IMR-90 (cell line): ENCODE data around the gene DAB2. TPM values are rescaled to one million over a fixed set of nuclear protein-coding genes. Genes with fewer than 3 reads are reported as not detected.
A peak's percentile ranks its signal among the peaks of the same experiment; 100 is the strongest.

Experiments used
- ATAC-seq: fragments of 200-7000 bp; cut with Tn5 transposase; 2 replicates; pipeline ENCODE4 v1.9.1; 2020; ENCODE audit warnings: low read depth, mild to moderate bottlenecking, moderate library complexity
- BruUV-seq: library from RNA; stranded (reverse); fragments of 400-500 nt; replicated peaks from 2 replicates; lab custom pipeline; 2021; lab: Mats Ljungman, UMichigan
- CTCF ChIA-PET: fragments of 300-600 bp; formaldehyde crosslinking; extraction: SDS; loops from one replicate; lab custom pipeline; 2021; ENCODE audit warnings: antibody characterized with exemption; lab: Yijun Ruan, JAX
- POLR2A ChIA-PET: fragments of 300-600 bp; sonication (Branson Sonifier 250); formaldehyde crosslinking; loops from one replicate; lab custom pipeline; 2022; ENCODE audit warnings: antibody characterized with exemption; ENCODE audit not compliant: unreplicated experiment; lab: Charles Lee
- DNase-seq: peaks from one replicate; pipeline ENCODE4 v3.0.0; 2013
- H2AFZ ChIP-seq: replicated peaks from 2 replicates; pipeline ENCODE3; 2013; ENCODE audit warnings: low read length, mild to moderate bottlenecking; ENCODE audit not compliant: poor library complexity
- H2AK5ac ChIP-seq: 2 replicates; pipeline ENCODE4 v1.6.1; 2013; ENCODE audit warnings: low read depth, low read length, inconsistent platforms
- H2AK9ac ChIP-seq: replicated peaks from 2 replicates; pipeline ENCODE3; 2013; ENCODE audit warnings: mild to moderate bottlenecking, low read depth, low read length, moderate library complexity; ENCODE audit not compliant: poor library complexity
- H2BK120ac ChIP-seq: 2 replicates; pipeline ENCODE4 v1.6.1; 2013; ENCODE audit warnings: low read depth, low read length, inconsistent platforms
- H2BK15ac ChIP-seq: 3 replicates; pipeline ENCODE4 v1.6.1; 2013; ENCODE audit warnings: low read depth, low read length, inconsistent platforms
- H2BK20ac ChIP-seq: 2 replicates; pipeline ENCODE4 v1.6.1; 2013; ENCODE audit warnings: low read depth, mild to moderate bottlenecking, inconsistent platforms, low read length, moderate library complexity
- H2BK5ac ChIP-seq: 2 replicates; pipeline ENCODE4 v1.6.1; 2013; ENCODE audit warnings: mild to moderate bottlenecking, low read depth, low read length, inconsistent platforms; ENCODE audit not compliant: poor library complexity, severe bottlenecking
- H3K14ac ChIP-seq: replicated peaks from 2 replicates; pipeline ENCODE4 v1.6.1; 2013; ENCODE audit warnings: low read depth, low read length, inconsistent platforms
- H3K18ac ChIP-seq: 2 replicates; pipeline ENCODE4 v1.6.1; 2013; ENCODE audit warnings: low read depth, low read length, control low read depth
- H3K23ac ChIP-seq: 2 replicates; pipeline ENCODE4 v1.6.1; 2013; ENCODE audit warnings: low read depth, low read length, inconsistent platforms
- H3K27ac ChIP-seq: 2 replicates; pipeline ENCODE4 v1.5.1; 2013; ENCODE audit warnings: mild to moderate bottlenecking, control low read depth, low read length; ENCODE audit not compliant: insufficient read depth
- H3K27me3 ChIP-seq: 2 replicates; pipeline ENCODE4 v1.6.1; 2013; ENCODE audit warnings: low read length; ENCODE audit not compliant: control insufficient read depth, insufficient read depth
- H3K36me3 ChIP-seq: 2 replicates; pipeline ENCODE4 v1.6.1; 2013; ENCODE audit warnings: low read length, mixed read lengths; ENCODE audit not compliant: control insufficient read depth, insufficient read depth
- H3K4ac ChIP-seq: 2 replicates; pipeline ENCODE4 v1.6.1; 2013; ENCODE audit warnings: low read depth, low read length, inconsistent platforms
- H3K4me1 ChIP-seq: 2 replicates; pipeline ENCODE4 v1.6.1; 2013; ENCODE audit warnings: low read length, mixed read lengths; ENCODE audit not compliant: control insufficient read depth, insufficient read depth
- H3K4me2 ChIP-seq: 2 replicates; pipeline ENCODE4 v1.6.1; 2013; ENCODE audit warnings: low read depth, mild to moderate bottlenecking, control low read depth, low read length, moderate library complexity
- H3K4me3 ChIP-seq: 2 replicates; pipeline ENCODE4 v1.5.1; 2013; ENCODE audit warnings: low read depth, mild to moderate bottlenecking, control low read depth, low read length, moderate library complexity; ENCODE audit not compliant: insufficient read depth
- H3K56ac ChIP-seq: 2 replicates; pipeline ENCODE4 v1.6.1; 2013; ENCODE audit warnings: low read length, inconsistent platforms; ENCODE audit not compliant: insufficient read depth; ENCODE audit errors: extremely low read depth
- H3K79me1 ChIP-seq, 2 experiments: 2 replicates each; pipeline ENCODE4 v1.6.1; 2013; ENCODE audit warnings: low read length in 2 of 2, inconsistent platforms in 1 of 2, low read depth in 1 of 2
- H3K9ac ChIP-seq: 2 replicates; pipeline ENCODE4 v1.6.1; 2013; ENCODE audit warnings: low read depth, low read length, control low read depth
- H3K9me1 ChIP-seq: 2 replicates; pipeline ENCODE4 v1.6.1; 2013; ENCODE audit warnings: low read length, inconsistent platforms; ENCODE audit not compliant: insufficient read depth
- H3K9me3 ChIP-seq: 2 replicates; pipeline ENCODE4 v1.6.1; 2013; ENCODE audit warnings: low read length; ENCODE audit not compliant: control insufficient read depth, insufficient read depth
- H4K20me1 ChIP-seq: 2 replicates; pipeline ENCODE4 v1.6.1; 2013; ENCODE audit warnings: low read length, inconsistent platforms; ENCODE audit not compliant: insufficient read depth
- H4K5ac ChIP-seq: 2 replicates; pipeline ENCODE4 v1.6.1; 2013; ENCODE audit warnings: mild to moderate bottlenecking, low read depth, low read length, control low read depth
- H4K8ac ChIP-seq, 2 experiments: 2 replicates each; pipeline ENCODE4 v1.6.1; 2013; ENCODE audit warnings: low read depth in 2 of 2, low read length in 2 of 2, control low read depth in 1 of 2, inconsistent platforms in 1 of 2
- H4K91ac ChIP-seq: 2 replicates; pipeline ENCODE4 v1.6.1; 2013; ENCODE audit warnings: low read depth, low read length, inconsistent platforms; ENCODE audit not compliant: insufficient read depth
- BHLHE40 ChIP-seq: fragments of 150-350 bp; IDR thresholded peaks from 2 replicates; pipeline ENCODE4 v1.6.1; 2016; ENCODE audit warnings: mild to moderate bottlenecking, low read depth, low read length
- CEBPB ChIP-seq: IDR thresholded peaks from 2 replicates; pipeline ENCODE4 v1.6.1; 2012; ENCODE audit warnings: low read depth, low read length, improper control_type of control experiment
- CTCF ChIP-seq: conservative IDR thresholded peaks from 2 replicates; pipeline ENCODE4 v1.5.1; 2012; ENCODE audit warnings: mild to moderate bottlenecking, low read depth, low read length, improper control_type of control experiment
- FOS ChIP-seq: fragments of 150-350 bp; IDR thresholded peaks from 2 replicates; pipeline ENCODE4 v1.6.1; 2016; ENCODE audit warnings: low read depth, low read length
- MAFK ChIP-seq: IDR thresholded peaks from 2 replicates; pipeline ENCODE4 v1.6.1; 2012; ENCODE audit warnings: low read depth, low read length, improper control_type of control experiment
- MAZ ChIP-seq: IDR thresholded peaks from 2 replicates; pipeline ENCODE4 v1.6.1; 2012; ENCODE audit warnings: low read depth, mild to moderate bottlenecking, low read length, improper control_type of control experiment, moderate library complexity, borderline replicate concordance
- MXI1 ChIP-seq: IDR thresholded peaks from 2 replicates; pipeline ENCODE4 v1.6.1; 2012; ENCODE audit warnings: low read depth, mild to moderate bottlenecking, low read length, moderate library complexity, borderline replicate concordance
- NFE2L2 ChIP-seq: fragments of 150-350 bp; IDR thresholded peaks from 2 replicates; pipeline ENCODE4 v1.6.1; 2016; ENCODE audit warnings: low read depth, mild to moderate bottlenecking, low read length
- RAD21 ChIP-seq: IDR thresholded peaks from 2 replicates; pipeline ENCODE4 v1.6.1; 2012; ENCODE audit warnings: low read length, improper control_type of control experiment
- RCOR1 ChIP-seq: IDR thresholded peaks from 2 replicates; pipeline ENCODE4 v1.6.1; 2012; ENCODE audit warnings: mild to moderate bottlenecking, low read length, improper control_type of control experiment; ENCODE audit not compliant: insufficient replicate concordance
- RFX5 ChIP-seq: IDR thresholded peaks from 2 replicates; pipeline ENCODE4 v1.8.0; 2012; ENCODE audit warnings: low read depth, mild to moderate bottlenecking, low read length, moderate library complexity
- USF2 ChIP-seq: fragments of 150-350 bp; IDR thresholded peaks from 2 replicates; pipeline ENCODE4 v1.6.1; 2017; ENCODE audit warnings: mild to moderate bottlenecking, antibody characterized with exemption, low read length, low read depth
- WGBS, 2 experiments: methylation state at CpG; one replicate each; pipeline versions ENCODE4 v1.1.5 to v1.1.7; 2013; ENCODE audit warnings: missing lambda C conversion rate in 2 of 2; ENCODE audit not compliant: insufficient read length in 1 of 2; ENCODE audit errors: extremely low coverage in 2 of 2; 5-methylcytosine and 5-hydroxymethylcytosine counted together
- dilution Hi-C: fragments of 300-500 bp; cut with HindIII; formaldehyde crosslinking; loops from one replicate; pipeline ENCODE4 v1.14.3; 2018; ENCODE audit warnings: low sequenced_read_pairs; ENCODE audit not compliant: unreplicated experiment
- in situ Hi-C: fragments of 300-500 bp; cut with MboI; formaldehyde crosslinking; loops from 3 replicates; pipeline ENCODE4 v1.14.3; 2019; ENCODE audit warnings: low sequenced_read_pairs, inconsistent platforms, mixed read lengths
- intact Hi-C: fragments of 100-400 bp; cut with micrococcal nuclease; formaldehyde crosslinking; loops from 2 replicates; pipeline ENCODE4 v1.10.0; 2022
- polyA plus RNA-seq, 3 experiments: library from polyadenylated mRNA; depleted of rRNA; stranded (reverse); fragments of >200 nt; gene quantifications; 2 replicates each; pipeline ENCODE4 v1.2.3, GENCODE V29; 2012; ENCODE audit warnings: low replicate concordance in 1 of 3
- total RNA-seq: library from RNA; depleted of rRNA; stranded (reverse); fragments of >200 nt; gene quantifications from 2 replicates; pipeline ENCODE4 v1.2.3, GENCODE V29; 2012

DAB2 gene
- total and polyA plus RNA-seq, 2 of the 4 experiments (the other 2 are of a cell fraction) = 50.0 to 101 TPM

GRCh38 chr5:39399135-39400036 is 25.4 kb downstream of the DAB2 start:
- ChIA-PET CTCF (interaction anchor here (0.7 to 2.0 kb wide), 3 partner anchors 25 to 148 kb away, joined by 3 to 6 read pairs (median 3); partner anchors contain the start of gene DAB2), POLR2A (interaction anchor here (1.0 to 1.5 kb wide), 2 partner anchors 24 to 25 kb away, joined by 3 to 8 read pairs; partner anchors contain the start of gene DAB2)
- Histone ChIP-seq H3K18ac (peak overlapping the region; percentile 97), H3K9me1 (peaks cover 11% of the 10 kb centered on the region), H2AK5ac (peak overlapping the region; percentile 59; the same call in 1 of the 2 replicates), H2BK20ac (peak overlapping the region; percentile 93), H3K4me2 (peak overlapping the region; percentile 82; the same call in 1 of the 2 replicates), H3K79me1 (peaks cover 23 to 68% of the 10 kb centered on the region in 2 experiments), H2BK120ac (peak overlapping the region; percentile 94), H3K23ac (peak overlapping the region; percentile 84), H4K20me1 (peaks cover 13% of the 10 kb centered on the region; the same call in 1 of the 2 replicates), H3K27me3 (no peaks in the 10 kb centered on the region), H3K9ac (peak overlapping the region; percentile 56; the same call in 1 of the 2 replicates), H3K36me3 (peaks cover 16% of the 10 kb centered on the region), H3K14ac (peak overlapping the region; percentile 85), H3K4ac (peak overlapping the region; percentile 85), H3K56ac (peak overlapping the region; percentile 69), H2AFZ (no peak overlapping the region), H3K27ac (peak overlapping the region; percentile 75; the same call in 1 of the 2 replicates), H4K8ac (peak overlapping the region; percentile 57 to 70), H3K4me3 (no peak overlapping the region), H4K5ac (peak overlapping the region; percentile 81), H2AK9ac (no peak overlapping the region), H2BK15ac (peak overlapping the region; percentile 96), H2BK5ac (peak overlapping the region; percentile 98), H4K91ac (peak overlapping the region; percentile 64), H3K4me1 (peaks cover 38% of the 10 kb centered on the region), H3K9me3 (no peaks in the 10 kb centered on the region)
- BruUV-seq = no TSS peak
- TF ChIP-seq RFX5 (no peak), MAFK (peak; percentile 67), USF2 (peak; percentile 38), CTCF (no peak), NFE2L2 (peak; percentile 92), CEBPB (peak; percentile 99), FOS (peak; percentile 99), BHLHE40 (peak; percentile 67; the same call in 1 of the 2 replicates), RAD21 (0 out of 2 replicates have a peak, but pooled peaks have one; percentile 7), RCOR1 (peak; percentile 49), MAZ (no peak), MXI1 (no peak)
- DNase-seq = peak; percentile 98
- WGBS, 2 experiments = no CpG with 5 or more reads among the region's 1 CpG
- in situ Hi-C loops (loop anchor here (25.0 kb wide), 2 partner anchors 363 to 1363 kb away; partner anchors contain the start of gene TTC33), dilution Hi-C loops (no loop called here), intact Hi-C loops (loop anchor here (1.0 to 5.0 kb wide), 2 partner anchors 26 to 148 kb away; no protein-coding TSS in a partner anchor)
- peak; percentile 71 for ATAC-seq
